Measurements from ENCODE around the gene PKDREJ.

Gene PKDREJ

GRCh38 chr22:46214149-46214548, 49.0 kb downstream of the PKDREJ start:
- no peak for DNase-seq (ENCODE audit: low read depth in 2 of 2)
- no peak for TF ChIP-seq CTCF (IDR thresholded peaks at IDR 0.05; ENCODE audit: low read depth, low read length)
- no peak overlapping the region for H3K4me3 ChIP-seq (replicated peaks in 1 of 2; ENCODE audit: low read depth in 2 of 2, low read length in 2 of 2)

- peak in 1 of 2 donors; percentile 37 for DNase-seq (ENCODE audit: low read depth in 2 of 2)
- no peak overlapping the region for H3K4me3 ChIP-seq (replicated peaks in 1 of 2; ENCODE audit: low read depth in 2 of 2, low read length in 2 of 2)
- no peak for TF ChIP-seq CTCF (IDR thresholded peaks at IDR 0.05; ENCODE audit: low read depth, low read length)
Measured at GRCh38 chr22:46213052-46213451, 50.1 kb downstream of the PKDREJ start.

GRCh38 chr22:46212195-46212594, 50.9 kb downstream of the PKDREJ start:
- H3K4me3 ChIP-seq (replicated peaks in 1 of 2; ENCODE audit: low read depth in 2 of 2, low read length in 2 of 2) = no peak overlapping the region
- no peak for TF ChIP-seq CTCF (IDR thresholded peaks at IDR 0.05; ENCODE audit: low read depth, low read length)
- no peak for DNase-seq (ENCODE audit: low read depth in 2 of 2)

GRCh38 chr22:46209262-46209661, 53.9 kb downstream of the PKDREJ start:
- no peak overlapping the region for H3K4me3 ChIP-seq (replicated peaks in 1 of 2; ENCODE audit: low read depth in 2 of 2, low read length in 2 of 2)
- no peak for DNase-seq (ENCODE audit: low read depth in 2 of 2)
- no peak for TF ChIP-seq CTCF (IDR thresholded peaks at IDR 0.05; ENCODE audit: low read depth, low read length)

Data from cardiac fibroblast (primary cell).